A549 (cell line): Measurements from ENCODE around the gene KRT5. TPM values are rescaled to one million over a fixed set of nuclear protein-coding genes. Genes with fewer than 3 reads are reported as not detected.

Experiments used
- ATAC-seq, 2 experiments: fragments of 200-7000 bp in 1 of 2; fragments of >200 bp in 1 of 2; cut with Nextera tagmentation in 1 of 2; cut with Tn5 transposase in 1 of 2; 3 replicates each; pipeline versions ENCODE4 v1.8.0 to v1.9.1; 2018 to 2020; ENCODE audit warnings: mild to moderate bottlenecking in 1 of 2, moderate library complexity in 1 of 2
- CTCF ChIA-PET: fragments of 300-600 bp; sonication (Branson Sonifier 250); formaldehyde crosslinking; extraction: SDS; loops from one replicate; lab custom pipeline; 2021; ENCODE audit warnings: antibody characterized with exemption, inconsistent platforms; lab: Yijun Ruan, JAX
- POLR2A ChIA-PET: fragments of 350-600 bp; formaldehyde crosslinking; extraction: SDS; loops from one replicate; lab custom pipeline; 2021; ENCODE audit warnings: antibody characterized with exemption, inconsistent platforms; lab: Yijun Ruan, JAX
- DNase-seq, 2 experiments: peaks; one replicate each; pipeline versions ENCODE4 v3.0.0 to v3.0.0-alpha.2; 2011 to 2016; ENCODE audit warnings: low read depth in 1 of 2, low spot score in 1 of 2
- FAIRE-seq: peaks from 2 replicates; lab custom pipeline; 2011; peaks lifted over from hg19 to GRCh38; lab: Jason Lieb, UNC
- H3K27ac ChIP-seq, 2 experiments: fragments of >200 bp; sonication (Bioruptor Twin); formaldehyde crosslinking; 3 replicates each; pipeline ENCODE4 v1.5.1; 2016 to 2017
- H3K4me1 ChIP-seq: fragments of >200 bp; sonication (Bioruptor Twin); formaldehyde crosslinking; 3 replicates; pipeline ENCODE4 v1.6.1; 2016
- H3K4me2 ChIP-seq: fragments of >200 bp; sonication (Bioruptor Twin); formaldehyde crosslinking; 3 replicates; pipeline ENCODE4 v1.6.1; 2016
- H3K4me3 ChIP-seq: fragments of >200 bp; sonication (Bioruptor Twin); formaldehyde crosslinking; 3 replicates; pipeline ENCODE4 v1.5.1; 2016
- H3K9me3 ChIP-seq: fragments of >200 bp; sonication (Bioruptor Twin); formaldehyde crosslinking; 3 replicates; pipeline ENCODE4 v1.6.1; 2016
- ATOH8 ChIP-seq: fragments of 250-450 bp; sonication (Bioruptor Pico); IDR thresholded peaks from 2 replicates; pipeline ENCODE4 v1.5.0; 2020; ENCODE audit warnings: low read depth, mild to moderate bottlenecking, moderate library complexity
- CBX2 ChIP-seq: fragments of 200-600 bp; sonication (generic); IDR thresholded peaks from 2 replicates; pipeline ENCODE4 v1.6.1; 2016; ENCODE audit warnings: low read depth, mild to moderate bottlenecking, borderline replicate concordance
- CHD4 ChIP-seq: fragments of 200-600 bp; sonication (generic); IDR thresholded peaks from 2 replicates; pipeline ENCODE4 v1.6.1; 2016; ENCODE audit warnings: antibody characterized with exemption, mild to moderate bottlenecking, borderline replicate concordance
- FOSL2 ChIP-seq, 2 experiments: fragments of 450-650 bp in 1 of 2; fragments of >200 bp in 1 of 2; sonication (Bioruptor Twin) in 1 of 2; formaldehyde crosslinking; IDR thresholded peaks; 2 replicates each; pipeline versions ENCODE4 v1.5.0 to v1.6.1; 2016 to 2020; ENCODE audit warnings: mild to moderate bottlenecking in 1 of 2, moderate library complexity in 1 of 2
- JUN ChIP-seq, 2 experiments: fragments of >200 bp; sonication (Bioruptor Twin); formaldehyde crosslinking; IDR thresholded peaks; 2 replicates in 1 of 2; 3 replicates in 1 of 2; pipeline ENCODE4 v1.6.1; 2016 to 2017
- MAFK ChIP-seq: fragments of 450-650 bp; IDR thresholded peaks from 2 replicates; pipeline ENCODE4 v1.6.1; 2014; ENCODE audit not compliant: partially characterized antibody
- TP53 ChIP-seq: fragments of 250-450 bp; sonication (Bioruptor Pico); IDR thresholded peaks from 2 replicates; pipeline ENCODE4 v1.5.0; 2021; ENCODE audit warnings: mild to moderate bottlenecking, moderate library complexity
- ZC3H11A ChIP-seq: fragments of 450-650 bp; IDR thresholded peaks from 2 replicates; pipeline ENCODE4 v1.6.1; 2014; ENCODE audit warnings: antibody characterized with exemption, mild to moderate bottlenecking
- ZFP36 ChIP-seq: fragments of 450-650 bp; IDR thresholded peaks from 2 replicates; pipeline ENCODE4 v1.6.1; 2014; ENCODE audit warnings: borderline replicate concordance; ENCODE audit not compliant: partially characterized antibody
- ZNF302 ChIP-seq: fragments of 250-450 bp; sonication (Bioruptor Pico); IDR thresholded peaks from 2 replicates; pipeline ENCODE4 v1.9.0; 2021; ENCODE audit warnings: inconsistent platforms, mild to moderate bottlenecking, moderate library complexity
- WGBS: methylation state at CpG from one replicate; pipeline ENCODE4 v1.1.6; 2017; ENCODE audit errors: missing lambda C conversion rate; 5-methylcytosine and 5-hydroxymethylcytosine counted together
- polyA plus RNA-seq, 4 experiments: library from polyadenylated mRNA; depleted of rRNA in 3 of 4; stranded (reverse); fragments of >200 nt; fragmentation: RNase III in 1 of 4; extraction: RNeasy Plus Mini Kit Qiagen cat#74134 plus additional on column Dnase treatment in 1 of 4; gene quantifications; 2 replicates in 3 of 4; 3 replicates in 1 of 4; pipeline ENCODE4 v1.2.3, GENCODE V29; 2011 to 2017
- TF ChIP-seq, protein P1 (sequence below): fragments of 200-600 bp; sonication (generic); IDR thresholded peaks from 2 replicates; pipeline ENCODE4 v1.6.1; 2016; ENCODE audit warnings: antibody characterized with exemption, mild to moderate bottlenecking, moderate library complexity
- TF ChIP-seq, protein P2 (sequence below): fragments of >200 bp; sonication (Bioruptor Twin); formaldehyde crosslinking; IDR thresholded peaks from 3 replicates; pipeline ENCODE4 v1.6.1; 2016

KRT5 gene
- polyA plus RNA-seq, 2 of the 4 experiments (the other 2 are of a cell fraction) = 0.06 to 0.25 TPM

DNA sequence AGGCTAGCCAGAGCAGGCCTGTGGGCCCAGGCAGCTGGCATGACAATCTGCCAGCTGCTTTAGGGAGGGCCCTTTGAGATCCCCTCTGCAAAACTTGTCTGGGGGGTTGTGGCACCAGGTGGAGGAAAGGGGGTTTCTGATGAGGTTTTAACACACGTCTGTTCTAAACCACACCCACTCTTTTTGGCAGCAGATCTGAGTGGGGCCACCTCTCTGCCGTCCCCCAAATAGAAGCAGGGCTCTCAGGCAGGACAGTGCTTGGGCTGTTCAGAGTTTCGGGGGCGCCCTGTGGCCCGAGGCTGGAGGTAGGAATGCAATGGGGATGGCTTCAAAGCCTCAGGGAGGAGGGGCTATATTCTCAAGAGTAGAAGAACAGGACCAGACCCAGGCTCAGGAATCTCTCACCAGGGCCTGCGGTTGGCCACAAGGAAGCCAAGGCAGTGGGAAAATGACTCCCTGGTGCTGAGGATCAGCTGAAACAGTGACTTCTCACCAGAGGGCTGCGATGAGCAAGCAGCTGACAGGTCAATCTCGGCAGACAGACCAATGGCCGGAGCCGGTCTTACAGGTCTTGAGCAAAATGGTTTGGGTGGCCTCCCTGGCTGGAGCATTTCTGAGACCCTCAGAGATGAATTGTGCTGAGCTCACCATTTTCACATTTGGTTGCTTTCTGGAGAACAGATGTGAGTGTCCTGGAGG lies 1.5 kb upstream of the KRT5 start:
- CTCF ChIA-PET = interaction anchor here (0.8 to 3.6 kb wide), 5 partner anchors 10 to 149 kb away, joined by 3 to 14 read pairs (median 3); no protein-coding TSS in a partner anchor
- DNase-seq = no peak
- Histone ChIP-seq H3K4me2 (peak overlapping the region; percentile 41; the same call in 2 of the 3 replicates), H3K4me1 (peaks cover 22% of the 10 kb centered on the region), H3K4me3 (no peak overlapping the region)
- peak in 1 of 2 experiments; percentile 15; a peak in 1 of 6 replicates for ATAC-seq
- no peak for FAIRE-seq
- peak; percentile 78 for TF ChIP-seq MAFK
- TF ChIP-seq, protein P1, sequence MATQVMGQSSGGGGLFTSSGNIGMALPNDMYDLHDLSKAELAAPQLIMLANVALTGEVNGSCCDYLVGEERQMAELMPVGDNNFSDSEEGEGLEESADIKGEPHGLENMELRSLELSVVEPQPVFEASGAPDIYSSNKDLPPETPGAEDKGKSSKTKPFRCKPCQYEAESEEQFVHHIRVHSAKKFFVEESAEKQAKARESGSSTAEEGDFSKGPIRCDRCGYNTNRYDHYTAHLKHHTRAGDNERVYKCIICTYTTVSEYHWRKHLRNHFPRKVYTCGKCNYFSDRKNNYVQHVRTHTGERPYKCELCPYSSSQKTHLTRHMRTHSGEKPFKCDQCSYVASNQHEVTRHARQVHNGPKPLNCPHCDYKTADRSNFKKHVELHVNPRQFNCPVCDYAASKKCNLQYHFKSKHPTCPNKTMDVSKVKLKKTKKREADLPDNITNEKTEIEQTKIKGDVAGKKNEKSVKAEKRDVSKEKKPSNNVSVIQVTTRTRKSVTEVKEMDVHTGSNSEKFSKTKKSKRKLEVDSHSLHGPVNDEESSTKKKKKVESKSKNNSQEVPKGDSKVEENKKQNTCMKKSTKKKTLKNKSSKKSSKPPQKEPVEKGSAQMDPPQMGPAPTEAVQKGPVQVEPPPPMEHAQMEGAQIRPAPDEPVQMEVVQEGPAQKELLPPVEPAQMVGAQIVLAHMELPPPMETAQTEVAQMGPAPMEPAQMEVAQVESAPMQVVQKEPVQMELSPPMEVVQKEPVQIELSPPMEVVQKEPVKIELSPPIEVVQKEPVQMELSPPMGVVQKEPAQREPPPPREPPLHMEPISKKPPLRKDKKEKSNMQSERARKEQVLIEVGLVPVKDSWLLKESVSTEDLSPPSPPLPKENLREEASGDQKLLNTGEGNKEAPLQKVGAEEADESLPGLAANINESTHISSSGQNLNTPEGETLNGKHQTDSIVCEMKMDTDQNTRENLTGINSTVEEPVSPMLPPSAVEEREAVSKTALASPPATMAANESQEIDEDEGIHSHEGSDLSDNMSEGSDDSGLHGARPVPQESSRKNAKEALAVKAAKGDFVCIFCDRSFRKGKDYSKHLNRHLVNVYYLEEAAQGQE = no peak
- TF ChIP-seq, all 56 proteins: peak for 1
- POLR2A ChIA-PET = no interaction called here
- WGBS = 86% methylated on average over 10 of the region's 10 CpGs
- Histone ChIP-seq H3K9me3 (no peaks in the 10 kb centered on the region), H3K27ac (peak overlapping the region; percentile 2 to 61; a peak in 4 of 6 replicates)

- Histone ChIP-seq H3K4me3 (no peak overlapping the region), H3K27ac (peak overlapping the region; percentile 2 to 61; a peak in 4 of 6 replicates), H3K4me2 (peak overlapping the region; percentile 41; the same call in 2 of the 3 replicates), H3K9me3 (no peaks in the 10 kb centered on the region), H3K4me1 (peaks cover 22% of the 10 kb centered on the region)
- WGBS = 58% methylated on average over 10 of the region's 10 CpGs
- TF ChIP-seq JUN (IDR thresholded peaks at IDR 0.05) (no peak), TP53 (CRISPR knock-in tag) (no peak), FOSL2 (IDR thresholded peaks at IDR 0.05) (no peak), FOSL2 (CRISPR knock-in tag; IDR thresholded peaks at IDR 0.05) (peak; percentile 66), ZC3H11A (no peak), CBX2 (no peak), CHD4 (no peak)
- TF ChIP-seq, protein P2, sequence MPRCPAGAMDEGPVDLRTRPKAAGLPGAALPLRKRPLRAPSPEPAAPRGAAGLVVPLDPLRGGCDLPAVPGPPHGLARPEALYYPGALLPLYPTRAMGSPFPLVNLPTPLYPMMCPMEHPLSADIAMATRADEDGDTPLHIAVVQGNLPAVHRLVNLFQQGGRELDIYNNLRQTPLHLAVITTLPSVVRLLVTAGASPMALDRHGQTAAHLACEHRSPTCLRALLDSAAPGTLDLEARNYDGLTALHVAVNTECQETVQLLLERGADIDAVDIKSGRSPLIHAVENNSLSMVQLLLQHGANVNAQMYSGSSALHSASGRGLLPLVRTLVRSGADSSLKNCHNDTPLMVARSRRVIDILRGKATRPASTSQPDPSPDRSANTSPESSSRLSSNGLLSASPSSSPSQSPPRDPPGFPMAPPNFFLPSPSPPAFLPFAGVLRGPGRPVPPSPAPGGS = no peak
- FAIRE-seq = no peak
- DNase-seq = no peak
- POLR2A ChIA-PET = no interaction called here
- CTCF ChIA-PET = interaction anchor here (0.8 to 3.6 kb wide), 5 partner anchors 61 to 345 kb away, joined by 3 to 14 read pairs (median 5); no protein-coding TSS in a partner anchor
- ATAC-seq = peak in 1 of 2 experiments; percentile 11; a peak in 3 of 6 replicates
Measured at GRCh38 chr12:52521175-52521567, 977 bp upstream of the KRT5 start.

DNA sequence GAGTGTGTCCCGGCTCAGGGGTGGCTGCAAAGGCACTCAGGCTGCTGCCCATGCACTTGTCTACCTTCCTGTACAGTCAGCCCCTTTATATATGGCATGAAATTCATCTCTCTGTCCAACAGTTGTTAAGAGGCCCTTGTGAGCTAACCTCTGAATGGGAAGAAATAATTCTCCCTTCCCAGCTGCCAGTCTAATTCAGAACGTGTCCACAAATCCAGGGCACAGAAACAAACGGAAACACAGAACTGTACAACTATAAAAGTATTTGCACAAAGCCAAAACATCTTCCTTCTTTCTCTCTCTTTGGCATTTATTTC lies 849 bp downstream of the KRT5 start:
- DNase-seq (no peak), FAIRE-seq (no peak), ATAC-seq (no peak)
- 74% methylated on average over 3 of the region's 3 CpGs for WGBS
- Histone ChIP-seq H3K4me2 (no peak overlapping the region), H3K4me1 (peaks cover 22% of the 10 kb centered on the region), H3K4me3 (no peak overlapping the region), H3K27ac (no peak overlapping the region), H3K9me3 (no peaks in the 10 kb centered on the region)
- no peak for TF ChIP-seq ATOH8
- no peak for TF ChIP-seq ZNF302 (CRISPR knock-in tag)
- TF ChIP-seq ZFP36 = no peak
- POLR2A ChIA-PET = no interaction called here
- CTCF ChIA-PET = interaction anchor here (1.0 to 3.6 kb wide), 7 partner anchors 12 to 346 kb away, joined by 3 to 14 read pairs (median 5); no protein-coding TSS in a partner anchor
